ENCODE measurements around the gene PDE8A. TPM values are rescaled to one million over a fixed set of nuclear protein-coding genes. Genes with fewer than 3 reads are reported as not detected.

Gene PDE8A
- total and polyA plus RNA-seq, 7 donors, result 27.8 to 45.5 (median 39.0) TPM

DNA sequence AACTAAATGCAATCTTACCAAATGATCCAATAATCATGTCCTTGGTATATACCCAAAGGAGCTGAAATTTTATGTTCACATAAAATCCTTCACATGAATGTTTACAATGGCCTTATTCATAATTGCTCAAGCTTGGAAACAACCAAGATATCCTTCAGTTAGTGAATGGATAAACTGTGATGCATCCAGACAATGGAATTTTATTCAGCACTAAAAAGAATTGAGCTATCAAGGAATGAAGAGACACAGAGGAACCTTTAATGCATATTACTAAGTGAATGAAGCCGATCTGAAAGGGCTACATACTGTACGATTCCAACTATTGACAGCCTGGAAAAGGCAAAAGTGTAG is 168.4 kb downstream of the PDE8A start:
- Histone ChIP-seq H3K4me3 (no peak overlapping the region), H3K27me3 (no peaks in the 10 kb centered on the region), H3K36me3 (no peaks in the 10 kb centered on the region), H3K27ac (no peak overlapping the region), H3K9me3 (no peaks in the 10 kb centered on the region), H3K4me1 (no peaks in the 10 kb centered on the region)
- intact Hi-C loops (cut with DNase I), result no loop called here
- no peak for TF ChIP-seq EP300 (IDR thresholded peaks at IDR 0.05)
- TF ChIP-seq POLR2AphosphoS5 (IDR thresholded peaks at IDR 0.05), result no peak
- TF ChIP-seq, protein P1, sequence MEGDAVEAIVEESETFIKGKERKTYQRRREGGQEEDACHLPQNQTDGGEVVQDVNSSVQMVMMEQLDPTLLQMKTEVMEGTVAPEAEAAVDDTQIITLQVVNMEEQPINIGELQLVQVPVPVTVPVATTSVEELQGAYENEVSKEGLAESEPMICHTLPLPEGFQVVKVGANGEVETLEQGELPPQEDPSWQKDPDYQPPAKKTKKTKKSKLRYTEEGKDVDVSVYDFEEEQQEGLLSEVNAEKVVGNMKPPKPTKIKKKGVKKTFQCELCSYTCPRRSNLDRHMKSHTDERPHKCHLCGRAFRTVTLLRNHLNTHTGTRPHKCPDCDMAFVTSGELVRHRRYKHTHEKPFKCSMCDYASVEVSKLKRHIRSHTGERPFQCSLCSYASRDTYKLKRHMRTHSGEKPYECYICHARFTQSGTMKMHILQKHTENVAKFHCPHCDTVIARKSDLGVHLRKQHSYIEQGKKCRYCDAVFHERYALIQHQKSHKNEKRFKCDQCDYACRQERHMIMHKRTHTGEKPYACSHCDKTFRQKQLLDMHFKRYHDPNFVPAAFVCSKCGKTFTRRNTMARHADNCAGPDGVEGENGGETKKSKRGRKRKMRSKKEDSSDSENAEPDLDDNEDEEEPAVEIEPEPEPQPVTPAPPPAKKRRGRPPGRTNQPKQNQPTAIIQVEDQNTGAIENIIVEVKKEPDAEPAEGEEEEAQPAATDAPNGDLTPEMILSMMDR (IDR thresholded peaks at IDR 0.05), result no peak
- no peak for TF ChIP-seq POLR2A (IDR thresholded peaks at IDR 0.05)
- WGBS, 2 donors, result 87 to 90% methylated on average over 2 of the region's 2 CpGs
- no peak for DNase-seq

DNA sequence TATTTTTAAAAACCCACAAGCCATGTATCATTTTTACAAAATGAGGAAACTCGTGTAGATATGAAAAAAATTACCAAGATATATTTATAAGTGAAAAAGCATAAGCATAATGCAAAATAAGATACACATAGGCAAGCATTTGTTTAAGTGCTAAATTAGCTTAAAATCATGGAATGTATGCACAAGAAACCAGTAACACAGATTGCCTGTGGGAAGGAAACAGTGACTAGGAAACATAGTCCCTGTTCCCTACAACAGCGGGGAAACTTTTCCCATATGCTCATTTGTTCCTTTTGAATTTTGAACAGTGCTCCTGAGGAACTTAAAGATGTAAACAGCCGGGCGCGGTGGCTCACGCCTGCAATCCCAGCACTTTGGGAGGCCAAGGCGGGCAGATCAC is 169.5 kb downstream of the PDE8A start:
- Histone ChIP-seq H3K4me1 (no peaks in the 10 kb centered on the region), H3K27me3 (no peaks in the 10 kb centered on the region), H3K27ac (no peak overlapping the region), H3K9me3 (no peaks in the 10 kb centered on the region), H3K4me3 (no peak overlapping the region), H3K36me3 (no peaks in the 10 kb centered on the region)
- no peak for TF ChIP-seq POLR2A (IDR thresholded peaks at IDR 0.05)
- 87 to 88% methylated on average over 7 of the region's 7 CpGs for WGBS, 2 donors
- intact Hi-C loops (cut with DNase I), result no loop called here
- no peak for DNase-seq

DNA sequence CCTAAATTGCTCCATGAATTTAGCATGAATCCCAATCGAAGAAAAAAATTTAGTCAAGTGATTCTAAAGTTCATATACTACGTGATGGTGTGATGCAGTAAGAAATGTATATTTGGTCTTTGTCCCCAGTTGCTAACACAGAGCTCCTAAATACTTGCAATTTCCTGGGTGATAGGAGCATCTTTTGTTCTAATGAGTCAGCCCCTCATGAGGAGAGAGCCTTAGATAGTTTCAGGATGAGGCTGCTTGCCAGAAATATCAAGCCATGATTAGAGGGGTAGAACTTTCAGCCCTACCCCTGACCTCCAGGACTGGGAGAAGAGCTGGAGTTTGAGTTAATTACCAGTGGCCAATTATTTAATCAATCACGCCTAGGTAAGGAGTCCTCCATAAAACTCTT is 170.2 kb downstream of the PDE8A start:
- no peak overlapping the region for H3K4me3 ChIP-seq
- no peak for DNase-seq
- H3K36me3 ChIP-seq, result no peaks in the 10 kb centered on the region
- TF ChIP-seq, protein P1 (IDR thresholded peaks at IDR 0.05), result no peak
- TF ChIP-seq POLR2AphosphoS5 (IDR thresholded peaks at IDR 0.05) (no peak), POLR2A (IDR thresholded peaks at IDR 0.05) (no peak), EP300 (IDR thresholded peaks at IDR 0.05) (no peak)
- 93% methylated on average over 3 of the region's 3 CpGs for WGBS, 2 donors
- H3K27me3 ChIP-seq, result no peaks in the 10 kb centered on the region
- H3K9me3 ChIP-seq, result no peaks in the 10 kb centered on the region
- intact Hi-C loops (cut with DNase I), result no loop called here
- no peaks in the 10 kb centered on the region for H3K4me1 ChIP-seq
- H3K27ac ChIP-seq, result no peak overlapping the region

DNA sequence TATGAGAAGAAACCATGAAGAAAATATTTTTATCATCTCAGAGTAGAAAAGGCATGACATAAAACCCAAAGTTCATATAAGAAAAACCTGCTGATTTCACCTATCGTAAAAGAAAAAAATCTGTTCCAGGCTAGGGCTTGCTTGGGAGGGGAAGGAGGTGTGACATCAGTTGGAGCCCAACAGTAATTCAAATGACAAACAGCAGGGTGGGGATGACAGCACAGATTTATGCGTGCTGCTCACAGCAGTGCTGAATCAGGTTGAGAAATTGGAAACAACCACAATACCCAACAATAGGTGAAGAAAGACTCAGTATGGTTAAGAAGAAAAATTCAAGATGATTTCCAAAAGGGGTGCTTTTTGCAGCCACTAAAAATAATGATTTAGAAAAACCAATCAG is 172.4 kb downstream of the PDE8A start:
- TF ChIP-seq POLR2AphosphoS5 (IDR thresholded peaks at IDR 0.05) (no peak), EP300 (IDR thresholded peaks at IDR 0.05) (no peak), POLR2A (IDR thresholded peaks at IDR 0.05) (no peak)
- TF ChIP-seq, protein P1 (IDR thresholded peaks at IDR 0.05), result no peak
- H3K27ac ChIP-seq, result no peak overlapping the region
- intact Hi-C loops (cut with DNase I), result no loop called here
- 9 to 31% methylated on average over 2 of the region's 2 CpGs for WGBS, 2 donors
- no peaks in the 10 kb centered on the region for H3K4me1 ChIP-seq
- no peaks in the 10 kb centered on the region for H3K27me3 ChIP-seq
- no peak overlapping the region for H3K4me3 ChIP-seq
- no peaks in the 10 kb centered on the region for H3K9me3 ChIP-seq
- DNase-seq, result no peak
- H3K36me3 ChIP-seq, result no peaks in the 10 kb centered on the region

DNA sequence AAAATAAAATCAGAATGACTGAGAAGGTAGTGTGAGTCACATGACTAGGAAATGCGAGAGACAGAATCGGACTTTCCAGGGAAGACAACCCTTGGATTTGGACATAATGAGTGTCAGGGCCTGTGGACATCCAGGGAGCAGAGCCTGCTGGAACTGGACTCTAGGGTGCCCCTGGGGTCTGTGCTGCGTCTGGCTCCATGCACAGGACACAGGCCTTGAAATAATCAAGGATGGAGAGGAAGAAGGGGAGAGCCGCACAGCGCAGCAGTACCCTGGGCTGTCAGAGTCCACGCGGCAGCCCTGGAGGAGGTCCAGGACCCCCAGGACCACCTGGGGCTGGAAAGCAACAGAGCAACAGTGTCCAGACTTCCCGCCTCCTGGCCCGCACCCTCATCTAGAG is 173.7 kb downstream of the PDE8A start:
- Histone ChIP-seq H3K27ac (no peak overlapping the region), H3K36me3 (no peaks in the 10 kb centered on the region), H3K4me1 (no peaks in the 10 kb centered on the region), H3K27me3 (no peaks in the 10 kb centered on the region), H3K9me3 (no peaks in the 10 kb centered on the region), H3K4me3 (no peak overlapping the region)
- WGBS, 2 donors, result 80 to 84% methylated on average over 9 of the region's 9 CpGs
- no peak for TF ChIP-seq POLR2AphosphoS5 (IDR thresholded peaks at IDR 0.05)
- TF ChIP-seq POLR2A (IDR thresholded peaks at IDR 0.05), result no peak
- no peak for TF ChIP-seq EP300 (IDR thresholded peaks at IDR 0.05)
- TF ChIP-seq, protein P1 (IDR thresholded peaks at IDR 0.05), result no peak
- intact Hi-C loops (cut with DNase I), result no loop called here
- no peak for DNase-seq
